Endothelial cell of umbilical vein (primary cell): ENCODE measurements around the gene DTX3L. TPM values are rescaled to one million over a fixed set of nuclear protein-coding genes. Genes with fewer than 3 reads are reported as not detected.

Experiments
- Bru-seq: library from RNA; stranded (reverse); fragments of 400-500 nt; gene quantifications from one replicate; lab custom pipeline; 2021; lab: Mats Ljungman, UMichigan
- BruChase-seq, 2 experiments: library from RNA; stranded (reverse); fragments of 400-500 nt; gene quantifications; one replicate each; lab custom pipeline; 2021; lab: Mats Ljungman, UMichigan
- BruUV-seq: library from RNA; stranded (reverse); fragments of 400-500 nt; replicated peaks from 2 replicates; lab custom pipeline; 2021; lab: Mats Ljungman, UMichigan
- CTCF ChIA-PET: fragments of 300-600, 350-600 bp; sonication (Branson Sonifier 250); formaldehyde crosslinking; loops from one replicate; lab custom pipeline; 2021; ENCODE audit warnings: antibody characterized with exemption, inconsistent platforms; lab: Charles Lee
- POLR2A ChIA-PET: fragments of 300-600, 350-600 bp; sonication (Branson Sonifier 250); formaldehyde crosslinking; loops from one replicate; lab custom pipeline; 2021; ENCODE audit warnings: antibody characterized with exemption, inconsistent platforms; lab: Charles Lee
- DNase-seq: peaks from one replicate; pipeline ENCODE4 v3.0.0-alpha.2; 2011; ENCODE audit warnings: low read depth, low spot score
- FAIRE-seq: peaks from 2 replicates; lab custom pipeline; 2011; peaks lifted over from hg19 to GRCh38; lab: Jason Lieb, UNC
- H2AFZ ChIP-seq: 2 replicates; pipeline ENCODE4 v1.6.0; 2012; ENCODE audit warnings: low read depth, low read length, control low read depth, inconsistent platforms
- H3K27ac ChIP-seq: 2 replicates; pipeline ENCODE4 v1.5.1; 2011; ENCODE audit warnings: low read depth, mild to moderate bottlenecking, control low read depth, low read length, moderate library complexity; ENCODE audit not compliant: insufficient read depth
- H3K27me3 ChIP-seq, 2 experiments: 2 replicates each; pipeline versions ENCODE4 v1.6.0 to v1.6.1; 2011; ENCODE audit warnings: low read length in 2 of 2, mixed read lengths in 1 of 2; ENCODE audit not compliant: control insufficient read depth in 2 of 2, insufficient read depth in 2 of 2
- H3K36me3 ChIP-seq, 2 experiments: 2 replicates in 1 of 2; 3 replicates in 1 of 2; pipeline ENCODE4 v1.5.1; 2011; ENCODE audit warnings: low read length in 2 of 2, mild to moderate bottlenecking in 1 of 2, moderate library complexity in 1 of 2; ENCODE audit not compliant: control insufficient read depth in 2 of 2, insufficient read depth in 2 of 2; ENCODE audit errors: extremely low read depth in 1 of 2
- H3K4me1 ChIP-seq: 3 replicates; pipeline ENCODE4 v1.5.1; 2011; ENCODE audit warnings: mild to moderate bottlenecking, low read length; ENCODE audit not compliant: control insufficient read depth, insufficient read depth; ENCODE audit errors: extremely low read depth
- H3K4me2 ChIP-seq: 2 replicates; pipeline ENCODE4 v1.6.1; 2011; ENCODE audit warnings: low read length, control low read depth, mixed read lengths; ENCODE audit not compliant: insufficient read depth
- H3K4me3 ChIP-seq, 3 experiments: fragments of 200-600 bp in 1 of 3; sonication (generic), shearing (Covaris generic) in 1 of 3; replicated peaks in 1 of 3; 2 replicates each; pipeline ENCODE4 v1.5.1; 2011 to 2016; ENCODE audit warnings: control low read depth in 3 of 3, low read length in 3 of 3, mild to moderate bottlenecking in 2 of 3, inconsistent platforms in 1 of 3, low read depth in 1 of 3, moderate library complexity in 1 of 3; ENCODE audit not compliant: insufficient read depth in 1 of 3
- H3K79me2 ChIP-seq: 2 replicates; pipeline ENCODE4 v1.6.0; 2012; ENCODE audit warnings: low read length, inconsistent platforms; ENCODE audit not compliant: control insufficient read depth, insufficient read depth
- H3K9ac ChIP-seq: replicated peaks from 2 replicates; pipeline ENCODE3; 2011; ENCODE audit warnings: low read length, control low read depth; ENCODE audit not compliant: insufficient read depth; ENCODE audit errors: extremely low read depth
- H3K9me1 ChIP-seq: replicated peaks from 3 replicates; pipeline ENCODE4 v1.6.0; 2011; ENCODE audit warnings: mild to moderate bottlenecking, low read length; ENCODE audit not compliant: control insufficient read depth, insufficient read depth; ENCODE audit errors: extremely low read depth
- H3K9me3 ChIP-seq: replicated peaks from 2 replicates; pipeline ENCODE4 v1.5.1; 2012; ENCODE audit warnings: low read length, inconsistent platforms; ENCODE audit not compliant: control insufficient read depth, insufficient read depth
- H4K20me1 ChIP-seq: replicated peaks from 2 replicates; pipeline ENCODE3; 2011; ENCODE audit warnings: mild to moderate bottlenecking, low read length; ENCODE audit not compliant: control insufficient read depth, insufficient read depth; ENCODE audit errors: extremely low read depth
- CTCF ChIP-seq, 2 donors: IDR thresholded peaks; 1 replicate in 1 of 2; 2 replicates in 1 of 2; pipeline ENCODE4 v1.5.1; 2011; ENCODE audit warnings: low read length in 2 of 2, mild to moderate bottlenecking in 2 of 2, moderate library complexity in 2 of 2, control low read depth in 1 of 2, inconsistent platforms in 1 of 2, low read depth in 1 of 2; ENCODE audit not compliant: insufficient read depth in 1 of 2; ENCODE audit errors: extremely low read depth in 1 of 2
- EZH2 ChIP-seq: IDR thresholded peaks from 2 replicates; pipeline ENCODE4 v1.6.1; 2012; ENCODE audit warnings: borderline replicate concordance, low read depth, mild to moderate bottlenecking, moderate library complexity, low read length, inconsistent platforms; ENCODE audit not compliant: severe bottlenecking
- JUN ChIP-seq: IDR thresholded peaks from 2 replicates; pipeline ENCODE4 v1.6.1; 2011; ENCODE audit warnings: borderline replicate concordance, low read depth; ENCODE audit not compliant: insufficient read length, insufficient read depth
- MAX ChIP-seq: IDR thresholded peaks from 2 replicates; pipeline ENCODE4 v1.6.1; 2011; ENCODE audit not compliant: insufficient read depth, insufficient read length
- POLR2A ChIP-seq: IDR thresholded peaks from 2 replicates; pipeline ENCODE4 v1.6.1; 2012; ENCODE audit warnings: low read depth, mild to moderate bottlenecking, control low read depth, low read length
- POLR2AphosphoS5 ChIP-seq: IDR thresholded peaks from 2 replicates; pipeline ENCODE4 v1.6.1; 2012; ENCODE audit warnings: low read depth, mild to moderate bottlenecking, control low read depth, low read length, moderate library complexity; ENCODE audit not compliant: insufficient read depth
- dilution Hi-C: fragments of 300-500 bp; cut with MboI; formaldehyde crosslinking; loops from one replicate; pipeline ENCODE4 v1.15.0; 2019; ENCODE audit warnings: low sequenced_read_pairs; ENCODE audit not compliant: extremely low pct_ligation_motif_present
- intact Hi-C: fragments of 100-400 bp; cut with micrococcal nuclease; formaldehyde crosslinking; loops from one replicate; pipeline ENCODE4 v1.10.0; 2022
- long read RNA-seq: library from polyadenylated mRNA; stranded (forward); transcript quantifications from one replicate; pipeline ENCODE4 v2.0.0, GENCODE V29; 2021
- polyA minus RNA-seq, 3 experiments: library from RNA; depleted of rRNA, polyadenylated mRNA; stranded (reverse); fragments of >200 nt; gene quantifications; 1 replicate in 1 of 3; 2 replicates in 2 of 3; pipeline ENCODE4 v1.2.3, GENCODE V29; 2011
- polyA plus RNA-seq, 4 experiments: library from polyadenylated mRNA; depleted of rRNA in 3 of 4; stranded (reverse) in 3 of 4; unstranded in 1 of 4; fragments of >200 nt; gene quantifications; 2 replicates each; pipeline versions ENCODE4 v1.2.1 to v1.2.3, GENCODE V29; 2011 to 2012; ENCODE audit warnings: missing spikeins in 1 of 4
- total RNA-seq: library from RNA; stranded (reverse); gene quantifications from 2 replicates; pipeline ENCODE4 v1.2.3, GENCODE V29; 2021

The DTX3L gene
- 13.8 and 20.5 TPM in 2 replicates for total RNA-seq
- 2.3 and 3.2 TPM in 2 replicates for polyA plus RNA-seq
- 3.7 and 4.0 TPM in 2 replicates for polyA plus RNA-seq (2011; cell fraction: cytosol; rRNA removed)
- 2.3 and 2.7 TPM in 2 replicates for polyA plus RNA-seq (2011; cell fraction: nucleus; rRNA removed)
- polyA plus RNA-seq (2012) = 7.6 and 9.6 TPM in 2 replicates
- polyA minus RNA-seq = 4.8 and 5.6 TPM in 2 replicates
- polyA minus RNA-seq (2011; cell fraction: cytosol; rRNA and poly(A)+ RNA removed) = 10.7 TPM
- polyA minus RNA-seq (2011; cell fraction: nucleus; rRNA and poly(A)+ RNA removed) = 2.5 and 3.3 TPM in 2 replicates
- Bru-seq, nascent RNA = percentile 74 among the genes with signal in this experiment
- BruChase-seq, experiment 1, labeled RNA remaining after a 6-hour chase = percentile 87 among the genes with signal in this experiment
- percentile 86 among the genes with signal in this experiment for BruChase-seq, experiment 2, labeled RNA remaining after a 2-hour chase
- long read RNA-seq, full-length matches to known transcripts = 5 of 12 reads
- long read RNA-seq, partial matches to known transcripts = 1 of 12 reads
- long read RNA-seq, other reads (novel, unspliced or antisense) = 6 of 12 reads

GRCh38 chr3:122564155-122564912 is at the start of gene DTX3L, which contains the start of gene PARP9:
Gene DTX3L, plus strand, starts transcription at chr3:122564338. Its CDS starts 89 bp downstream, at chr3:122564427.
Gene PARP9, minus strand, starts transcription at chr3:122564300. Its CDS starts 4,680 bp downstream, at chr3:122559620.
- Histone ChIP-seq H3K4me1 (peaks cover 8% of the 10 kb centered on the region), H3K79me2 (no peaks in the 10 kb centered on the region), H3K9ac (peak within 1 kb of the TSS; percentile 65), H3K9me1 (no peaks in the 10 kb centered on the region), H3K9me3 (no peaks in the 10 kb centered on the region), H3K27me3 (no peaks in the 10 kb centered on the region), H2AFZ (peak within 1 kb of the TSS; percentile 84), H3K36me3 (peaks cover 2 to 3% of the 10 kb centered on the region in 2 experiments), H4K20me1 (no peaks in the 10 kb centered on the region), H3K4me3 (peak within 1 kb of the TSS; percentile 60 to 96 (median 74)), H3K27ac (peak within 1 kb of the TSS; percentile 63), H3K4me2 (peak within 1 kb of the TSS; percentile 87)
- intact Hi-C loops = loop anchor here (1.0 to 5.0 kb wide), 3 partner anchors 115 to 172 kb away; partner anchors contain the start of gene WDR5B
- FAIRE-seq (peak; percentile 49), DNase-seq (peak; percentile 77)
- ChIA-PET CTCF (interaction anchor here (0.9 to 8.8 kb wide), 5 partner anchors 9 to 230 kb away, joined by 3 to 129 read pairs (median 4); partner anchors contain the start of genes FAM162A, HSPBAP1 and PARP14), POLR2A (no interaction called here)
- dilution Hi-C loops = no loop called here
- BruUV-seq = TSS peak; percentile 38
- TF ChIP-seq CTCF (IDR thresholded peaks at IDR 0.05; ENCODE audit: extremely low read depth in 1 of 2, insufficient read depth in 1 of 2, low read depth in 1 of 2, low read length in 2 of 2) (no peak), POLR2A (peak; percentile 30), JUN (no peak), MAX (no peak), POLR2AphosphoS5 (peak; percentile 64), EZH2 (no peak)
